GM19351 (cell line): ENCODE measurements around the gene GSG1L.

Experiments
- ATAC-seq: cut with Tn5 transposase; IDR thresholded peaks from one replicate; pipeline ENCODE4 v1.9.1; 2021; ENCODE audit warnings: mild to moderate bottlenecking, moderate library complexity; ENCODE audit not compliant: unreplicated experiment

Gene GSG1L

GRCh38 chr16:27862953-27863352, 200.6 kb downstream of the GSG1L start:
- ATAC-seq: no peak

GRCh38 chr16:27860091-27860490, 203.4 kb downstream of the GSG1L start:
- no peak for ATAC-seq

DNA sequence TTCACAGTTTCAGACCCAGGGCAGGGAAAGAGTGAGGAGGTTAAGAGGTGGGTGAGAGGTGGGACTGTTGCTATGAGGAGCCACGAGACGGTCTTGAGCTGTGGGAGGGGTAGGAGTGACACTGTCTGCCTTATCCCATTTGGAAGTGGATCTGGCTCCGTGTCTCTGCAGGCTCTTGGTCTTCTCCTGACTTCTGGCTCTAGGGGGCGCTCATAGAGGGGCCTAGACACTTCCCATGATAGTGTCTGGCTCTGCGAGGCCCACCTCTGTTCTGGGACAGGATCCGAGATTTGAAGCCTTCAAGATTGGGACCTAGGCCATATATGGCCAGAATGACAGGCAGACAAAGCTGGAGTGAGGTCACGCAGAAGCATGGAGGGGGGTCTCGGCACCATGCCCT, 204.5 kb downstream of the GSG1L start:
- no peak for ATAC-seq

GRCh38 chr16:27853651-27854050, 209.9 kb downstream of the GSG1L start:
- ATAC-seq: no peak

GRCh38 chr16:27853101-27853500, 210.4 kb downstream of the GSG1L start:
- ATAC-seq: no peak

DNA sequence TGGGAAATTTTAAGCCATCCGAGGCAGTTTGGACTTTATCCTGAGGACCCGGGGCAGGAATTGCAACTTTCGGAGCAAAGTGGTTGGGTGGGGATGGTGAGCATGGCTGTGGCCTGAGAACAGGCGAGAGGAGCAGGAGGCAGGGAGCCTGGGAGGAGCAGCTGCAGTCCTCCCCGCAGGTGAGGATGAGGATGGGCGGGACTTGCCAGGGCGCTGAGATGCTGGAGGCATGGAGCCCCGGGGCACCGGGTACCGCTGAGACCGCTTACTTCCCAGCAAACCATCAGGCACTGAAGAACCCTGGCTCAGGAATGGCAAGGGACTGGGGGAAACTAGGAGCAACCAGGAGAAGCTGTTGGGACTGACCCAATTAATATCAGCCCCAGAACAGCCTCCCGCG, 210.8 kb downstream of the GSG1L start:
- no peak for ATAC-seq

DNA sequence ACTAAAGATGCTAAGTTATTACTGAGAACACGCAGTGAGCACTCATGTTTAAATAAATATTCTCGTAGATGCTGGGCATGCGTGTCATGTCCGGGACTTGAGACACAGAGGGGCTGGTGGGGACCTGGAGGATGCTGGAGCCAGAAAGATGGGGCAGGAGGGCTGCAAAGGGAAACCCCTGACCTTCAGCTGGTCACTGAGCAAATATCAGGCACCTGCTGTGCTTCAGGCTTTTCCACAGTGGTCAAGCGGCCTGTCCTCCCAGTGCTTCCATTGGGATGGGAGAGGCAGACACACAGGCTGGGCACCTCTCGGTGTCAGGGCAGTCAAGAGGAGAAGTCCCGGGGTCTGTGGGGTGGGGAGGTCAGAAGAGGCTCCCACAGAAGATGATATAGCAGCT, 211.4 kb downstream of the GSG1L start:
- no peak for ATAC-seq

GRCh38 chr16:27851586-27851985, 211.9 kb downstream of the GSG1L start:
- no peak for ATAC-seq

DNA sequence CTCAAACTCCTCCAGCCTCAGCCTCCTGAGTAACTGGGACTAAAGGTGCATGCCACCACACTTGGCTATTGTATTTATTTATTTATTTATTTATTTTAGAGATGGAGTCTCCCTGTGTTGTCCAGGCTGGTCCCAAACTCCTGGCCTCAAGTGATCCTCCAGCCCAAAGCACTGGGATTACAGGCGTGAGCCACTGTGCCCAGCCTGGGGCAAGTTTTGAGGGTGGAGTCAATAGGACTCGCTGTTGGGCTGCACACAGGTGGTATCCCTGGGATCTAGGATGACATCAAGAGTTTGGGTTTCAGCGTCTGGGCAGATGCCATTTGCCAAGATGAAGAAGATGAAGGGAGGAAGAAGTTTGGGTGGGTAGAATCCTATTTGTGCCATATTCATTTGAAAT, 213.9 kb downstream of the GSG1L start:
- no peak for ATAC-seq

GRCh38 chr16:27847030-27847550, 216.4 kb downstream of the GSG1L start:
- no peak for ATAC-seq

- no peak for ATAC-seq
Observed at GRCh38 chr16:27844826-27845225, 218.7 kb downstream of the GSG1L start.

DNA sequence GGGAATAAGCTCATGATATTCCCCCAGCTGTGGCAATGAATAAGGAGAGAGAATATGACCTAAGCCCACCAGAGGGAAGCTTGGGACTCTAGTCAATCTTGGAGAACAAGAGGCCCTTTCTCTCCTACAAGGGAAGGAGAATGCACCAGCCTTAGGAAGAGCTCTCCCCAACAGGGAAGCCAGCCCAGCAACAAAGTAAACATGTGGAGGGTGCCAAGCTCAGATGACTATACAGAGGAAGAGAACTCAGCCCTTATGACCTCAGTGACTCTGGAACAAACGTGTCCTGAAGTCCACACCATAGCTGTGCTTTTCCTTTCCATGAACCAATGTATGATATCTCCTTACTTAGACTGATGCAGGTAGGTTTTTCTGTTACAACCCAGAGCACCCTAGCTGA, 219.7 kb downstream of the GSG1L start:
- no peak for ATAC-seq

DNA sequence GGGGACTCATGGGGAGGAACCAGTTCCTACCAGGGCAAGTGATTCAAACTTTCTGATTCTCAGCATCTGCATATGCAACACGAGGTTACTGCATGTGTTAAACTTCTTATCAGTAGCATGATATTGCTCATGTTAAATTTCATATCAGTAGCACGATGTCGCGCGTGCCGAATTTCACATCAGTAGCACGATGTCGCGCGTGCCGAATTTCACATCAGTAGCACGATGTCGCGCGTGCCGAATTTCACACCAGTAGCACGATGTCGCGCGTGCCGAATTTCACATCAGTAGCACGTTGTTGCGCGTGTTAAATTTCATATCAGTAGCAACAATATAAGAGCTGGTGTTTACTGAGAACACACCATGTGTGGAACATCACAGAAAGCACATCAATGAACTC, 221.6 kb downstream of the GSG1L start:
- no peak for ATAC-seq

DNA sequence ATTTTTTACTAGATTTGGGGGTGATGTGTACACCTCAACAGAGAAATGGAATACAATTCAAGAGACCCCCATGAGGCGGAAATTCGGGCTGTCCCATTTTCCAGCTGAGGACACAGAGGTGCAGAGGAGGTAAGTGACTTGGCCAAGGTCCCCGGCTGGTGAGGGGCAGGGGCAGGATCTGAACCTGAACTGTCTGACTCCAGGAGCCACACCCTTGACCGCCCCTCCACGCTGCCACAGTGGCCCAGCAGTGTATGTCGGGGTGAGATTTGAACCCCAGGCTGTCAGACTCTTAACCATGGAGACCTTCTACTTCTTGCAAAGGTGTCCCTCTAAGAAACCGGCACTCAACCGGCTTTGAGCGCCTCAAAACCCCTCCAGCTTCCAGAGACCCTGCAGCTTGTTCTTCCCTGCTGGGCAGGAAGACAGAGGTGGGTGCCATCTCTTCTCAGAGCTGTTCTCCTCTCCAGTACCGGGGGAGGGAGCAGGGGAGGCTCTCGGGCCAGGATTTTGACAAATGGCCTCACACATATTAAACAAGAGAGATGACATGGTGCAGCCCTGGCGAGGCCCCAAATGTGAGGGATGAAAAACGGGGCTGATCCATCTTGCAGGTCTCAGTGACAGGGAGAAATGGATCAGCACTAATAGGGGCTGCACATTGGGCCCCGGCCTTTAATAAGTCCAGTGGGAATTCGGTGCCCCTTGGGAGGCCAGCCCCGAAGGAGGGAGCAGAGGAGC, 222.3 kb downstream of the GSG1L start:
- no peak for ATAC-seq

DNA sequence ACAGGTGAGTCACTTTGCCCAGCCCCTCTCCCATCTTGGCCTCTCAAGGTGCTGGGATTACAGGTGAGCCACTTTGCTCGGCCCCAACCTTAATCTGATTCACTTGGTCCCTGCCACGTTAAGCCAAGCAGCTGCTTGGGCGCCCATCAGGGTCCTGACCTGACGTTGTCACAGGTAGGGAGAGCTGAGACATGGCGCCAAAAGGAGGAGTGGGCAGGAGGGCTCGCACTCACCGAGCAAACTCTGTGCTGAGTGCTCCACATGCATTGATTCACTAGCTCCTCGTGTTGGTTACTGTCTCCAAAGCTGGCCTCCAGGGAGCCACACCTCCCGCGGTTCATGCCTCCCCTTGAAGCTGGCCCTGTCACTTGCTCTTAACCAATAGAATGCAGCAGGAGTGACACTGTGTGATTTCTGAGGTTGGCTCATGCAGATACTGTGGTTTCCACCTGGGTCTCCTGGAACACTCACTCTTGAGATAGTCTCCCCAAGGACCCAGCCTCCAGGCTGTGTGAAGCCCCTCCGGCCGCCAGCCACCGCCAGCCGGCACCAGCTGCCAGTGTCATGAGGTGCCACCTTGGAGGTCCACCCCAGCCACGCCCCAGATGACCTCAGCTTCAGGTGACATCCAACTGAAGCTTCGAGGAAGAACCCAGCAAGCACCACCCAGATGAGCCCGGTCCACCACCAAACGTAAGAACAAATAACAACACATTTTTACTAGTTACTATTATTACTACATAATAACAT, 223.0 kb downstream of the GSG1L start:
- ATAC-seq: no peak

GRCh38 chr16:27839419-27839818, 224.1 kb downstream of the GSG1L start:
- no peak for ATAC-seq

DNA sequence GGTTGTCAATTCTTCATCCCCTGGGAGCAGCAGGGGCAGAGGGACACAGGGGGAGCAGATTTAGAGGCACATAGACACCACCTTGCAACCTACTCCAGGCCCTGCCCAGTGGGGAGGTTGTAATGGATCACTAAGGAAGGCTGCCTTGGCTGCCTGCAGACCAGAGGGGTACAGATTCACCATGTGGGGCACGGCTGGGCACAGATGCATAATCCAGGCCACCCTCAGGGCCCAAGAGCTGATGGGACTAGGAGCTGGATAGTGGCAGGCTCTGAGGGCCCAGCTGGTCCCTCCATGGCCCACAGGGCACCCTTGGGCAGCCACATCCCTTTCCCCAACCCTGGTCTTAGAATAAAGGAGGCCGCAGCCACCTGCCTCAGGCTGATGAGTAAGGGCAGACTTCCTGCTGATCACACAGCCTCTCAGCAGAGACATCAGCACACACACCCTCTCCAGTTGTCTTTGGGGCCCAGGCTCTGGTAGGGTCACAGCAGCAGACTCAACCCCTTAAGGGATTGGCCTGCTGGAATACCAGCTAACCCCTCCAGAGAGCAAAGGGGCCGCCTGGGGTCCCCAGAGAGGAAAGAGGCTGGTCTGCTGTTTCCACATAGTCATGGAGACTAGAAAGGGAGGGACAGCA, 224.9 kb downstream of the GSG1L start:
- no peak for ATAC-seq

DNA sequence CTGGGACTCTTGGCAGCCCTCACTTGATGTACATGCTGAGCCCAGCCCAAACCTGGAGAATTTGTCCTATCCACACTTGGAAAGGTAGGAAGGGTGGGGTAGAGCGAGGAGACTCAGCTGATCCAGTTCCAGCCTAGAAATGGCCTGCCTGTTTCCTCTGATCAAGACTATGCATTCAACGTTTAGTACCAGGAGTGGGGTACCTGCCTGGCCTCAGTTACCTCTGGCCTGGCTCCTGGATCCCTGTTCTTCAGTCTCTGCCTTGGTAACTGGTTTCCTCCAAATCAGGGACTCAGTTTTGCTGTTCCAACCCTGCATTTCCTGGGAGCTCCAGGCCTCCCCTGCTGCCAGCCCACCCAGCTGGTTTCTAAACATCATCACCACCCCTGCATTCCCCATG, 233.5 kb downstream of the GSG1L start:
- no peak for ATAC-seq

- no peak for ATAC-seq
Observed at GRCh38 chr16:27828671-27829070, 234.8 kb downstream of the GSG1L start.

- no peak for ATAC-seq
Observed at GRCh38 chr16:27827765-27828164, 235.7 kb downstream of the GSG1L start.

GRCh38 chr16:27826893-27827289, 236.6 kb downstream of the GSG1L start:
- ATAC-seq: no peak
